DOHH2 (cell line): ENCODE measurements around the gene DNAJB6.

Experiments
- H3F3A ChIP-seq: fragments of 200-600 bp; sonication (generic), shearing (Covaris generic); 2 replicates; pipeline ENCODE4 v1.6.0; 2016; ENCODE audit warnings: antibody characterized with exemption, mild to moderate bottlenecking; ENCODE audit not compliant: control insufficient read depth, insufficient read depth
- H3K27ac ChIP-seq: fragments of 200-600 bp; sonication (generic); 2 replicates; pipeline ENCODE4 v1.5.1; 2014; ENCODE audit warnings: low read depth, mild to moderate bottlenecking, low read length, moderate library complexity
- H3K27me3 ChIP-seq: fragments of 200-600 bp; sonication (generic); 2 replicates; pipeline ENCODE4 v1.6.1; 2014; ENCODE audit warnings: mild to moderate bottlenecking, low read length, mixed read lengths; ENCODE audit not compliant: control insufficient read depth
- H3K36me3 ChIP-seq: fragments of 200-600 bp; sonication (generic); 2 replicates; pipeline ENCODE4 v1.6.1; 2014; ENCODE audit warnings: mild to moderate bottlenecking, low read length, moderate library complexity, mixed read lengths; ENCODE audit not compliant: control insufficient read depth
- H3K4me1 ChIP-seq: fragments of 200-600 bp; sonication (generic); 2 replicates; pipeline ENCODE4 v1.6.1; 2014; ENCODE audit warnings: mild to moderate bottlenecking, low read length, mixed read lengths; ENCODE audit not compliant: control insufficient read depth
- H3K4me2 ChIP-seq: fragments of 200-600 bp; sonication (generic); 2 replicates; pipeline ENCODE4 v1.6.0; 2014; ENCODE audit warnings: mild to moderate bottlenecking, low read length, moderate library complexity
- H3K4me3 ChIP-seq: fragments of 200-600 bp; sonication (generic); 2 replicates; pipeline ENCODE4 v1.5.1; 2014; ENCODE audit warnings: mild to moderate bottlenecking, low read length, mixed read lengths
- H3K79me2 ChIP-seq: fragments of 200-600 bp; sonication (generic); 2 replicates; pipeline ENCODE4 v1.6.1; 2014; ENCODE audit warnings: mild to moderate bottlenecking, low read length, mixed read lengths; ENCODE audit not compliant: control insufficient read depth
- H3K9me2 ChIP-seq: fragments of 200-600 bp; sonication (generic); replicated peaks from 2 replicates; pipeline ENCODE4 v1.6.1; 2014; ENCODE audit warnings: mild to moderate bottlenecking, low read length, mixed read lengths; ENCODE audit not compliant: control insufficient read depth
- H3K9me3 ChIP-seq: fragments of 200-600 bp; sonication (generic); 2 replicates; pipeline ENCODE4 v1.6.1; 2014; ENCODE audit warnings: antibody characterized with exemption, low read length, mixed read lengths; ENCODE audit not compliant: control insufficient read depth, insufficient read depth
- H4K20me1 ChIP-seq: fragments of 200-600 bp; sonication (generic); 2 replicates; pipeline ENCODE4 v1.6.0; 2014; ENCODE audit warnings: low read depth, mild to moderate bottlenecking, antibody characterized with exemption, low read length, moderate library complexity; ENCODE audit not compliant: control insufficient read depth, insufficient read depth
- EZH2phosphoT487 ChIP-seq: fragments of 200-600 bp; sonication (generic); IDR thresholded peaks from 2 replicates; pipeline ENCODE4 v1.6.1; 2017; ENCODE audit warnings: borderline replicate concordance, mild to moderate bottlenecking, antibody characterized with exemption, low read length, moderate library complexity, mixed read lengths
- TF ChIP-seq, protein P1 (sequence below): fragments of 200-600 bp; sonication (generic); IDR thresholded peaks from one replicate; pipeline ENCODE4 v1.5.1; 2014; ENCODE audit warnings: antibody characterized with exemption, mild to moderate bottlenecking, low read depth, low read length; ENCODE audit not compliant: poor library complexity, severe bottlenecking

DNAJB6 gene

GRCh38 chr7:157402911-157403534 lies 66.2 kb downstream of the DNAJB6 start:
- H3K4me2 ChIP-seq = no peak overlapping the region
- no peak overlapping the region for H3K4me3 ChIP-seq
- peaks cover 62% of the 10 kb centered on the region for H3K36me3 ChIP-seq
- H4K20me1 ChIP-seq = peaks cover 13% of the 10 kb centered on the region
- H3K27me3 ChIP-seq = no peaks in the 10 kb centered on the region
- H3K79me2 ChIP-seq = peaks cover 22% of the 10 kb centered on the region
- H3K9me2 ChIP-seq = no peaks in the 10 kb centered on the region
- H3K4me1 ChIP-seq = 0 out of 2 replicates have a peak, but pooled peaks cover 3% of the 10 kb centered on the region
- TF ChIP-seq, protein P1, sequence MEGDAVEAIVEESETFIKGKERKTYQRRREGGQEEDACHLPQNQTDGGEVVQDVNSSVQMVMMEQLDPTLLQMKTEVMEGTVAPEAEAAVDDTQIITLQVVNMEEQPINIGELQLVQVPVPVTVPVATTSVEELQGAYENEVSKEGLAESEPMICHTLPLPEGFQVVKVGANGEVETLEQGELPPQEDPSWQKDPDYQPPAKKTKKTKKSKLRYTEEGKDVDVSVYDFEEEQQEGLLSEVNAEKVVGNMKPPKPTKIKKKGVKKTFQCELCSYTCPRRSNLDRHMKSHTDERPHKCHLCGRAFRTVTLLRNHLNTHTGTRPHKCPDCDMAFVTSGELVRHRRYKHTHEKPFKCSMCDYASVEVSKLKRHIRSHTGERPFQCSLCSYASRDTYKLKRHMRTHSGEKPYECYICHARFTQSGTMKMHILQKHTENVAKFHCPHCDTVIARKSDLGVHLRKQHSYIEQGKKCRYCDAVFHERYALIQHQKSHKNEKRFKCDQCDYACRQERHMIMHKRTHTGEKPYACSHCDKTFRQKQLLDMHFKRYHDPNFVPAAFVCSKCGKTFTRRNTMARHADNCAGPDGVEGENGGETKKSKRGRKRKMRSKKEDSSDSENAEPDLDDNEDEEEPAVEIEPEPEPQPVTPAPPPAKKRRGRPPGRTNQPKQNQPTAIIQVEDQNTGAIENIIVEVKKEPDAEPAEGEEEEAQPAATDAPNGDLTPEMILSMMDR = no peak
- TF ChIP-seq EZH2phosphoT487 = no peak
- H3K9me3 ChIP-seq = no peaks in the 10 kb centered on the region
- H3F3A ChIP-seq = peaks cover 3% of the 10 kb centered on the region; the same call in 1 of the 2 replicates
- H3K27ac ChIP-seq = no peak overlapping the region

GRCh38 chr7:157403646-157404401 lies 67.0 kb downstream of the DNAJB6 start:
- Histone ChIP-seq H4K20me1 (peaks cover 9% of the 10 kb centered on the region; the same call in 1 of the 2 replicates), H3F3A (no peaks in the 10 kb centered on the region), H3K4me2 (no peak overlapping the region), H3K9me2 (no peaks in the 10 kb centered on the region), H3K27me3 (no peaks in the 10 kb centered on the region), H3K27ac (no peak overlapping the region), H3K4me3 (no peak overlapping the region), H3K36me3 (peaks cover 60% of the 10 kb centered on the region), H3K9me3 (no peaks in the 10 kb centered on the region), H3K4me1 (no peaks in the 10 kb centered on the region), H3K79me2 (peaks cover 16% of the 10 kb centered on the region)
- TF ChIP-seq, protein P1 = no peak
- TF ChIP-seq EZH2phosphoT487 = no peak

- Histone ChIP-seq H4K20me1 (peaks cover 12% of the 10 kb centered on the region; the same call in 1 of the 2 replicates), H3K4me2 (no peak overlapping the region), H3K9me2 (no peaks in the 10 kb centered on the region), H3K4me1 (no peaks in the 10 kb centered on the region), H3K27me3 (no peaks in the 10 kb centered on the region), H3F3A (no peaks in the 10 kb centered on the region), H3K27ac (no peak overlapping the region), H3K9me3 (no peaks in the 10 kb centered on the region), H3K36me3 (peaks cover 63% of the 10 kb centered on the region), H3K4me3 (no peak overlapping the region), H3K79me2 (peaks cover 9% of the 10 kb centered on the region)
- TF ChIP-seq EZH2phosphoT487 = no peak
- TF ChIP-seq, protein P1 = no peak
Observed at GRCh38 chr7:157404845-157405481, 68.2 kb downstream of the DNAJB6 start.
